GM19395 (cell line): ENCODE measurements around the gene RIPPLY3.
"Not testable (repeated sequence)": the region's sequence is repeated elsewhere in the genome, so short reads cannot be mapped to it uniquely, and the experiment has no call there.

Source experiments
- ATAC-seq: cut with Tn5 transposase; IDR thresholded peaks from one replicate; pipeline ENCODE4 v1.9.1; 2021; ENCODE audit warnings: mild to moderate bottlenecking, moderate library complexity; ENCODE audit not compliant: unreplicated experiment

Gene RIPPLY3

DNA sequence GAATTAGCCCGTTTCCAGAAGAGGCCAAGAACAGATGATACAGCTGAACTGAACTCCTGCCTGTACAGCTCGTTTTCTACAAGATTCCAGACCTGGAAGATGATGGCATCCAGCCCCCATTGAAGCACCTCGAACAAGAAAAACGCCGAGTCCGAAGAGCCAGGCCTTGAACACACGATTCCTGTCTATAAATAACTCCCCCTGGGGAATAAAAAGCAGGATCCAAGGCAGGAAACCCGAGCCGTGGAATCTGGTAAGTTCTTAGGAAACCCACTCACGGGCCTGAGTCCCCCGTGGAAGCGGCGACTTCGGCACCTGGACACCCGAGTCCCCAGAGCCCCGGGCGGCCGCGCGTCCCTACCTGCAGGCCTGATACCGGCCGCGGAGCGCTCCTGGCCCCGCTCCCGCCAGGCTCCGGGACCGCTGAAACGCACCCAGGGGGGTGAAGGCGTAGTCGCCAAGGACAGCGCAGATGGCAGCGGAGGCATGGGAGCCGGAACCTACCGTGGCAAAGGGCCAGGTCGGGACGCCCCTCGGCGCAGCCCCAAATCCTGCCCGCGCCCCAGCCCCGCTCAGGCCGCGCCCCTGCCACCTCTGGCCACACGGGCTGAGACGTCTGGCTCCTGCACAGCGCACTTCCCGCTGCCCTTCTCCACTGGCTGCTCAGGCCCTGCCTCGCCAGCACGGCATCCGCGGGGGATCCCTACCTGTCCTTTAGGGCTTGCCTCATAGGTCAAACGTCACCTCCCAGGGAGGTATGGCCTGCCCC, 26.0 kb upstream of the RIPPLY3 start:
- no peak for ATAC-seq

GRCh38 chr21:36981049-36981391, 25.5 kb upstream of the RIPPLY3 start:
- no peak for ATAC-seq

- ATAC-seq, result no peak
Measured at GRCh38 chr21:36981977-36982700, 24.4 kb upstream of the RIPPLY3 start.

DNA sequence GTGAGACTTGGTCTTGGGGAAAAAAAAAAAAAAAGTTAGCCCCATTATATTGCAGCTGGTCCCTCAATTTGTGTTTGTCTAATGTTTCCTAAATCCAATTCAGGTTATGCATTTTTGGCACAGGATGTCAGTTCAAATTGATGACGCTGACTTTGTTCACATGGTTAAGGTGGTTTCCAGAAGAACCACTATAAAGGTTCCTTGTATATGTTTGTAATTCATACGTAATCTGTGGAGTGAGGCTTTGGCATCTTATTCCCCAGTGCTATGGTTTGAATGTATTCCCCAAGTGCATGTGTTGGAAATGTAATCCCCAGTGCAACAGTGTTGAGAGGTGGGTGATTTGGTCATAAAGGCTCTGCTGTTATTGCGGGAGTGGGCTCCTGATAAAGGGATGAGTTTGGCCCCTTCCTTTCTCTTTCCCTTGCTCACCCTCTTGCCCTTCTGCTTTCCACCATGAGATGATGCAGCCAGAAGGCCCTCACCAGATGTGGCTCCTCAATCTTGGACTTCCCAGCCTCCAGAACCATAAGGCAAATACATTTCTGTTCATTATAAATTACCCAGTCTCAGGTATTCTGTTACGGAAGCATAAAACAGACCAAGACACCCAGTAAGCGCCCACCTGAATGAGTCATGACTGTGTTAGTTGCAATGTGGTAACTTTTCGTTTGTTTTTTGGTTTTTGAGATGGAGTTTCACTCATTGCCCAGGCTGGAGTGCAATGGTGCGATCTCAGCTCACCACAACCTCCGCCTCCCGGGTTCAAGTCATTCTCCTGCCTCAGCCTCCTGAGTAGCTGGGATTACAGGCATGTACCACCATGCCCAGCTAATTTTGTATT, 20.5 kb upstream of the RIPPLY3 start:
- ATAC-seq, result no peak

DNA sequence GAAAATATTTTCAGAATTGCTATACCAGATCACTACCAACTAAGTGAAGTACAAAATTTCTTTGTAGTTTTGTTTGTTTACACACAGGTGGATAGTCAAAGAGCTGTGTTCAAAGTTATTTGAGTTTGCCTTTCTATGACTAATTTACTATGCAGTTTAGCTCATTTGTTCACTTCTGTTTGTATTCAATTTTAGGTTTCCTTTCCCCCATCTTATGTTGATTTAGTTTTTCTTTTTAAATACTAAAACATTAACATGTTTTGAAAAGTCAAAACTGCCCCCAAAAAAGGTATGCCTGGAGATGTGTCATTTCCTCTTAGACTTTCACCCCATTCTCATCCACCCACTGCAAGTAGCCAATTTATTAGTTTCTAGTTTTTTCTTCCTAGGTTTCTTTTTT, 18.7 kb upstream of the RIPPLY3 start:
- ATAC-seq, result no peak

DNA sequence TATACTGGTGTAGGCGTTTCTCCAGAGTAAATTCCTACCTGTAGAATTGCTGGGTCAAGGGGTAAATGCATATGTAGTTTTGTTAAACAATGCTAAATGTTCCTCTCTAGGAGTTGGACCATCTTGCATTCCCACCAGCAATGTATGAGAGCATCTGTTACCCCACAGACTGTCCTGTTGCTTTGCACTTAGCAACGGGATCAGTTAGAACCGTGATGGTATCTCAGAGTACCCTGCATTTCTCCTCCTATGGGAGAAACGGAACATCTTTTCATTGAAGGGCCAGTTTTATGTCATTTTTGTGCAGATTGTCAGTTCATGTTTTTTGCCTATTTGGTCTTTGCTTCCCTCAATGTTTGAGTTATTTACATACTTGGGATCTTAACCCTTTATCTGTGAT, 18.0 kb upstream of the RIPPLY3 start:
- no peak for ATAC-seq

DNA sequence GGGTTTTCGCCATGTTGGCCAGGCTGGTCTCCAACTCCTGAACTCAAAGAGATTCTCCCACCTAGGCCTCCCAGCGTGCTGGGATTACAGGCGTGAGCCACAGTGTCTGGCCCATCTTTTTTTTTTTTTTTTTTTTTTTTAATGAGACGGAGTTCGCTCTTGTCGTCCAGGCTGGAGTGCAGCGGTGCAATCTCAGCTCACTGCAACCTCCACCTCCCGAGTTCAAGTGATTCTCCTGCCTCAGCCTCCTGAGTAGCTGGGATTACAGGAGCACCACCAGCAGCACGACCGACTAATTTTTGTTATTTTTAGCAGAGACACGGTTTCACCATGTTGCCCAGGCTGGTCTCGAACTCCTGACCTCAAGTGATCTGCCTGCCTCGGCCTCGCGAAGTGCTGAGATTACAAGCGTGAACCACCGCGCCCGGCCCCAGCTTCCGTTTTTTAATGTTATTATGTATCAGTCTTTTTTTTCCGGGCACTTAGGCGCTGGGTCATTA, 17.3 kb upstream of the RIPPLY3 start:
- ATAC-seq, result not testable (repeated sequence)

GRCh38 chr21:36989699-36990507, 16.6 kb upstream of the RIPPLY3 start:
- peak; percentile 87 for ATAC-seq

- ATAC-seq, result no peak
Measured at GRCh38 chr21:36990508-36991205, 15.8 kb upstream of the RIPPLY3 start.

- no peak for ATAC-seq
Measured at GRCh38 chr21:36992671-36993070, 13.8 kb upstream of the RIPPLY3 start.

- no peak for ATAC-seq
Measured at GRCh38 chr21:36994501-36995158, 11.9 kb upstream of the RIPPLY3 start.

GRCh38 chr21:36995285-36995684, 11.2 kb upstream of the RIPPLY3 start:
- ATAC-seq, result not testable (repeated sequence)

GRCh38 chr21:36999131-36999898, 7.2 kb upstream of the RIPPLY3 start:
- ATAC-seq, result no peak

DNA sequence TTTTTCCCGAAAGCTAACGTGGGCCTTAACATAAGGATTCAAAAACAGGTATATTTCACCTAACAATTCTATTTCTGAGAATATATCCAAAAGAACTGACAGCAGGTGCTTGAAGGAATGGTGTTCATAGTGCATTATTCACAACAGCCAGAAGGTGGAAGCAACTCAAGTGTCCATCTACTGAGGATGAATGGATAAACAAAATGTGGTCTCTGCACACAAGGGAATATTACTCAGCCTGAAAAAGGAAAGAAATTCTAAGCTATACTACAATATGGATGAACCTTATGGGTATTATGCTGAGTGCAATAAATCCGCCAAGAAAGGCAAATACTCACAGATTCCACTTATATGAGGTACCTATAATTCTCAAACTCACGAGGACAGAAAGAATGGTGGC, 6.1 kb upstream of the RIPPLY3 start:
- ATAC-seq, result no peak

- ATAC-seq, result no peak
Measured at GRCh38 chr21:37001441-37001840, 5.1 kb upstream of the RIPPLY3 start.

DNA sequence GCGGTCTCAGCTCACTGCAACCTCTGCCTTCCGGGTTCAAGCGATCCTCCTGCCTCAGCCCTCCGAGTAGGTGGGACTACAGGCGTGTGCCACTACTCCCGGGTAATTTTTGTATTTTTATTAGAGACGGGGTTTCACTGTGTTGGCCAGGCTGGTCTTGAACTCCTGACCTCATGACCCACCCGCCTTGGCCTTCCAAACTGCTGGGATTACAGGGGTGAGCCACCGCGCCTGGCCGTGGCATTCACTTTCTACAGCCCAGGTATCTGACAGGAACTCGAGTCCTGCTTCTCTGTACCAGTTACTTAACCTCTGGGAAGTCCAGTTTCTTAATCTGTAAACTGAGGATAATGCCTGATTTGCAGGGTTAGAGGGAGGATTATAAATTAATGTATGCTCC, 3.7 kb upstream of the RIPPLY3 start:
- not testable (repeated sequence) for ATAC-seq

GRCh38 chr21:37003917-37004316, 2.6 kb upstream of the RIPPLY3 start:
- not testable (repeated sequence) for ATAC-seq
